Esophagus muscularis mucosa (tissue), 2 donors: Measurements from ENCODE around the gene MYH6.

Experiments
- POLR2A ChIP-seq: fragments of 450-650 bp; IDR thresholded peaks from one replicate; pipeline ENCODE4 v1.6.1; 2017; ENCODE audit warnings: antibody characterized with exemption, moderate library complexity, mild to moderate bottlenecking, low read depth
- POLR2AphosphoS5 ChIP-seq, 2 donors: sonication (generic); formaldehyde crosslinking; IDR thresholded peaks; one replicate each; pipeline ENCODE4 v1.6.1; 2017; ENCODE audit warnings: antibody characterized with exemption in 2 of 2

DNA sequence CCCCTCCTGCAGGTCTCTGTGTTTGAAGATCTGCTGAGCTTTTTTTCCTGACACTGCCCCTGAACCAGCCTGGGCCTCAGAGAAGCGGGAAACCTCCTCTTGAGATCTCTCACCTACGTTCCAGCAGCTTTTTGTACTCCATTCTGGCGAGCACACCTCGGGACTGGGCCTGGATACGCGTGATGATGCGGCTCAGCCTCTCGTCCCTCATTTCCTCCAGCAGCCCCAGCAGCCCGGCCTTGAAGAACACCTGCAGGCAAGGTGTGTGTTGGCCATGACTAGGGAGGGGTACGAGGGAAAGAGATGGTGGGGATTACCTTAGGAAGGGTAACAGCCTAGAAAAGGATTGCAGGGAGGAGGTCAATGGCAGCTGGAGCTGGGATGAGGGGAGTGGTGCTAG lies 17.1 kb upstream of the MYH6 start:
- no peak for TF ChIP-seq POLR2A
- no peak for TF ChIP-seq POLR2AphosphoS5 (IDR thresholded peaks at IDR 0.05)
